GM12878 (cell line): Measurements from ENCODE around the gene ANKMY2. TPM values are rescaled to one million over a fixed set of nuclear protein-coding genes. Genes with fewer than 3 reads are reported as not detected.

Experiments used
- ATAC-seq: fragments of 200-7000 bp; cut with Tn5 transposase; 3 replicates; pipeline ENCODE4 v1.9.1; 2020; ENCODE audit warnings: mild to moderate bottlenecking, moderate library complexity
- BruUV-seq: library from RNA; stranded (reverse); fragments of 400-500 nt; replicated peaks from 2 replicates; lab custom pipeline; 2021; lab: Mats Ljungman, UMichigan
- CTCF ChIA-PET: fragments of 300-600 bp; sonication (Branson Sonifier 250); formaldehyde crosslinking; extraction: SDS; loops from one replicate; lab custom pipeline; 2021; ENCODE audit warnings: inconsistent platforms; lab: Yijun Ruan, JAX
- POLR2A ChIA-PET: fragments of 350-600 bp; formaldehyde crosslinking; extraction: SDS; loops from one replicate; lab custom pipeline; 2021; ENCODE audit warnings: inconsistent platforms; lab: Charles Lee
- RAD21 ChIA-PET: fragments of 300-600 bp; sonication (Branson Sonifier 250); formaldehyde crosslinking; loops from one replicate; lab custom pipeline; 2023; ENCODE audit warnings: antibody characterized with exemption; ENCODE audit not compliant: unreplicated experiment; lab: Charles Lee
- SMC1A ChIA-PET: fragments of 300-600 bp; sonication (Branson Sonifier 250); formaldehyde crosslinking; loops from one replicate; lab custom pipeline; 2023; ENCODE audit not compliant: unreplicated experiment, uncharacterized antibody; lab: Charles Lee
- DNase-seq: peaks from one replicate; pipeline ENCODE4 v3.0.0-alpha.2; 2011; ENCODE audit warnings: low read depth, low spot score
- FAIRE-seq: peaks from 3 replicates; lab custom pipeline; 2011; peaks lifted over from hg19 to GRCh38; lab: Jason Lieb, UNC
- H2AFZ ChIP-seq: 2 replicates; pipeline ENCODE4 v1.6.0; 2011; ENCODE audit warnings: low read depth, low read length, control low read depth; ENCODE audit not compliant: control insufficient read depth
- H3K27ac ChIP-seq: 2 replicates; pipeline ENCODE4 v1.5.1; 2011; ENCODE audit warnings: control low read depth; ENCODE audit not compliant: control insufficient read depth, insufficient read depth
- H3K27me3 ChIP-seq, 2 experiments: replicated peaks in 1 of 2; 2 replicates each; pipeline versions ENCODE4 v1.6.0 to v1.6.1; 2011; ENCODE audit warnings: low read length in 1 of 2; ENCODE audit not compliant: control insufficient read depth in 2 of 2, insufficient read depth in 2 of 2
- H3K36me3 ChIP-seq, 2 experiments: 2 replicates each; pipeline ENCODE4 v1.5.1; 2011; ENCODE audit warnings: low read length in 1 of 2; ENCODE audit not compliant: control insufficient read depth in 2 of 2, insufficient read depth in 2 of 2
- H3K4me1 ChIP-seq: 2 replicates; pipeline ENCODE4 v1.6.1; 2011; ENCODE audit warnings: mild to moderate bottlenecking, low read length, moderate library complexity, mixed read lengths; ENCODE audit not compliant: control insufficient read depth, insufficient read depth
- H3K4me2 ChIP-seq: 2 replicates; pipeline ENCODE4 v1.6.0; 2011; ENCODE audit warnings: control low read depth; ENCODE audit not compliant: control insufficient read depth, insufficient read depth
- H3K4me3 ChIP-seq: fragments of 200-600 bp; sonication (generic); 2 replicates; pipeline ENCODE4 v1.5.1; 2016
- H3K79me2 ChIP-seq: 2 replicates; pipeline ENCODE4 v1.6.0; 2011; ENCODE audit warnings: low read length; ENCODE audit not compliant: control insufficient read depth, insufficient read depth
- H3K9ac ChIP-seq: 2 replicates; pipeline ENCODE4 v1.8.0; 2011; ENCODE audit warnings: low read length, control low read depth, mixed read lengths; ENCODE audit not compliant: control insufficient read depth, insufficient read depth
- H3K9me3 ChIP-seq: replicated peaks from 3 replicates; pipeline ENCODE4 v1.5.1; 2011; ENCODE audit warnings: mild to moderate bottlenecking, low read length; ENCODE audit not compliant: control insufficient read depth, insufficient read depth
- H4K20me1 ChIP-seq: 2 replicates; pipeline ENCODE4 v1.6.0; 2011; ENCODE audit not compliant: control insufficient read depth, insufficient read depth
- BRCA1 ChIP-seq: IDR thresholded peaks from 2 replicates; pipeline ENCODE4 v1.6.1; 2011; ENCODE audit warnings: low read depth, low read length, improper control_type of control experiment
- E2F4 ChIP-seq: IDR thresholded peaks from 2 replicates; pipeline ENCODE4 v1.6.1; 2012; ENCODE audit warnings: low read depth, low read length, improper control_type of control experiment
- ETV6 ChIP-seq, 2 experiments: fragments of 450-650 bp in 1 of 2; IDR thresholded peaks in 1 of 2; conservative IDR thresholded peaks in 1 of 2; 2 replicates each; pipeline ENCODE4 v1.6.1; 2014; ENCODE audit warnings: antibody characterized with exemption in 1 of 2, borderline replicate concordance in 1 of 2, low read depth in 1 of 2, mild to moderate bottlenecking in 1 of 2, moderate library complexity in 1 of 2
- HDAC6 ChIP-seq: fragments of 200-600 bp; sonication (generic); IDR thresholded peaks from one replicate; pipeline ENCODE4 v1.8.0; 2017; ENCODE audit warnings: antibody characterized with exemption; ENCODE audit not compliant: unreplicated experiment
- IKZF1 ChIP-seq: fragments of 450-650 bp; conservative IDR thresholded peaks from 2 replicates; pipeline ENCODE4 v1.6.1; 2017; ENCODE audit warnings: antibody characterized with exemption, mild to moderate bottlenecking
- IRF4 ChIP-seq: IDR thresholded peaks from 2 replicates; pipeline ENCODE4 v1.6.1; 2011; ENCODE audit warnings: low read depth, low read length
- IRF5 ChIP-seq: fragments of 450-650 bp; IDR thresholded peaks from 2 replicates; pipeline ENCODE4 v1.6.1; 2017; ENCODE audit warnings: borderline replicate concordance
- KAT2A ChIP-seq: conservative IDR thresholded peaks from 2 replicates; pipeline ENCODE4 v1.6.1; 2011; ENCODE audit warnings: low read depth, low read length; ENCODE audit not compliant: control insufficient read depth
- MXI1 ChIP-seq: fragments of 150-350 bp; IDR thresholded peaks from 2 replicates; pipeline ENCODE4 v1.6.1; 2011; ENCODE audit warnings: low read depth, mild to moderate bottlenecking, inconsistent platforms, low read length, improper control_type of control experiment
- MYB ChIP-seq: fragments of 150-350 bp; IDR thresholded peaks from 2 replicates; pipeline ENCODE4 v1.6.1; 2014; ENCODE audit warnings: mild to moderate bottlenecking, low read depth, low read length, borderline replicate concordance
- NFXL1 ChIP-seq: fragments of 450-650 bp; IDR thresholded peaks from 2 replicates; pipeline ENCODE4 v1.6.1; 2017; ENCODE audit warnings: antibody characterized with exemption, mild to moderate bottlenecking, borderline replicate concordance
- NKRF ChIP-seq: fragments of 450-650 bp; conservative IDR thresholded peaks from 2 replicates; pipeline ENCODE4 v1.6.1; 2017; ENCODE audit warnings: mild to moderate bottlenecking, moderate library complexity
- RCOR1 ChIP-seq: conservative IDR thresholded peaks from 2 replicates; pipeline ENCODE4 v1.6.1; 2012; ENCODE audit warnings: low read depth, low read length, improper control_type of control experiment
- SIN3A ChIP-seq: IDR thresholded peaks from 2 replicates; pipeline ENCODE4 v1.6.1; 2012; ENCODE audit warnings: low read depth, low read length, improper control_type of control experiment
- SMARCA5 ChIP-seq: fragments of 450-650 bp; IDR thresholded peaks from 2 replicates; pipeline ENCODE4 v1.6.1; 2017; ENCODE audit warnings: mild to moderate bottlenecking
- WGBS: methylation state at CpG from one replicate; pipeline ENCODE4 v1.1.6; 2016; ENCODE audit warnings: low lambda C conversion rate; ENCODE audit not compliant: insufficient replicate concordance, insufficient coverage; ENCODE audit errors: missing lambda C conversion rate; 5-methylcytosine and 5-hydroxymethylcytosine counted together
- in situ Hi-C: fragments of 300-500 bp; cut with MboI; formaldehyde crosslinking; loops from 9 replicates; pipeline ENCODE4 v1.14.3; 2018; ENCODE audit warnings: mixed read lengths
- intact Hi-C: fragments of 100-400 bp; cut with micrococcal nuclease; formaldehyde crosslinking; loops from one replicate; pipeline ENCODE4 v1.14.2; 2022; ENCODE audit not compliant: unreplicated experiment
- polyA plus RNA-seq, 11 experiments: library from polyadenylated mRNA; depleted of rRNA in 4 of 11; unstranded in 6 of 11; stranded (reverse) in 5 of 11; fragments of >200 nt; fragmentation: Nextera tagmentation in 4 of 11; fragmentation: Illumina TruSeq in 1 of 11; extraction: Ambion mirVana in 4 of 11; extraction: Trizol in 1 of 11; gene quantifications; 1 replicate in 1 of 11; 2 replicates in 10 of 11; pipeline versions ENCODE4 v1.2.1 to v1.2.3, GENCODE V29; 2011 to 2016; ENCODE audit warnings: inconsistent platforms in 2 of 11, missing spikeins in 2 of 11, low read depth in 1 of 11
- total RNA-seq, 4 experiments: library from RNA; depleted of rRNA in 3 of 4; stranded (reverse); fragments of >200 nt in 3 of 4; fragmentation: Illumina TruSeq in 1 of 4; extraction: Trizol in 1 of 4; gene quantifications; 2 replicates each; pipeline versions ENCODE4 v1.2.1 to v1.2.3, GENCODE V29; 2013 to 2021
- TF ChIP-seq, protein P1 (sequence below): IDR thresholded peaks from 2 replicates; pipeline ENCODE4 v1.6.1; 2012; ENCODE audit warnings: low read length, inconsistent platforms
- TF ChIP-seq, protein P2 (sequence below): fragments of 450-650 bp; IDR thresholded peaks from 2 replicates; pipeline ENCODE4 v1.6.1; 2014; ENCODE audit warnings: mild to moderate bottlenecking

The ANKMY2 gene
- total and polyA plus RNA-seq, 10 of the 15 experiments (the other 5 are each of a cell fraction or from before 2014, with no cell fraction given) = 0.10 to 0.48 (median 0.29) TPM

GRCh38 chr7:16594061-16594460 is 51.5 kb downstream of the ANKMY2 start (continued):
- TF ChIP-seq NKRF = no peak
- TF ChIP-seq KAT2A = no peak
- no peak for TF ChIP-seq IRF4
- TF ChIP-seq SIN3A = no peak
- TF ChIP-seq ETV6 (conservative IDR thresholded peaks at IDR 0.05 in 1 of 2, IDR thresholded peaks at IDR 0.05 in 1 of 2; ENCODE audit: borderline replicate concordance in 1 of 2, low read depth in 1 of 2) = no peak
- no peak for TF ChIP-seq IKZF1
- TF ChIP-seq MYB = no peak
- TF ChIP-seq, protein P1, sequence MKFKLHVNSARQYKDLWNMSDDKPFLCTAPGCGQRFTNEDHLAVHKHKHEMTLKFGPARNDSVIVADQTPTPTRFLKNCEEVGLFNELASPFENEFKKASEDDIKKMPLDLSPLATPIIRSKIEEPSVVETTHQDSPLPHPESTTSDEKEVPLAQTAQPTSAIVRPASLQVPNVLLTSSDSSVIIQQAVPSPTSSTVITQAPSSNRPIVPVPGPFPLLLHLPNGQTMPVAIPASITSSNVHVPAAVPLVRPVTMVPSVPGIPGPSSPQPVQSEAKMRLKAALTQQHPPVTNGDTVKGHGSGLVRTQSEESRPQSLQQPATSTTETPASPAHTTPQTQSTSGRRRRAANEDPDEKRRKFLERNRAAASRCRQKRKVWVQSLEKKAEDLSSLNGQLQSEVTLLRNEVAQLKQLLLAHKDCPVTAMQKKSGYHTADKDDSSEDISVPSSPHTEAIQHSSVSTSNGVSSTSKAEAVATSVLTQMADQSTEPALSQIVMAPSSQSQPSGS = no peak

DNA sequence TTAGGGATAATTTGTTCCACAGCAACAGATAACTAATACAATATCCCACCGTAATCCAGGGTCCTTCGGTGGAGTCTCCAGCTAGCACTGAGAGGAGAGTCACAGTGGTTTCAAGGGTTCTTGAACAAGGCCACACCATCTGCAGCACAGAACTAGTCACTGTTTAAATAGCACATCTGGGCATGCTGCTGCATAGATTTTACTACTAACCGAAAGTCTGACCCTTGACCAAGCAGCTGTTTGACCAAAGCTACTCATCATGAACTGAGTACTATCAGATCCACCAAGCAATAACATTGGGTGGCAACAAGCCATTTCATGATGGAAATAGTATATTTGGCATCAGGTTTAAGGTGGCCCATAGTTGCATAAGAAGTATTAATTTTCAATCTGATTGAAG is 53.2 kb downstream of the ANKMY2 start:
- POLR2A ChIA-PET = no interaction called here
- no peaks in the 10 kb centered on the region for H4K20me1 ChIP-seq
- no peak overlapping the region for H3K4me2 ChIP-seq
- no peaks in the 10 kb centered on the region for H3K9me3 ChIP-seq
- no peak overlapping the region for H3K27ac ChIP-seq
- 63% methylated on average over 3 of the region's 3 CpGs for WGBS
- intact Hi-C loops (no loop called here), in situ Hi-C loops (no loop called here)
- H3K4me1 ChIP-seq = no peaks in the 10 kb centered on the region
- H3K36me3 ChIP-seq = no peaks in the 10 kb centered on the region
- CTCF ChIA-PET = no interaction called here
- no peak for ATAC-seq
- BruUV-seq = no TSS peak
- DNase-seq = no peak
- H3K9ac ChIP-seq = no peak overlapping the region
- FAIRE-seq = no peak
- H2AFZ ChIP-seq = no peak overlapping the region
- no peaks in the 10 kb centered on the region for H3K79me2 ChIP-seq
- no peaks in the 10 kb centered on the region; a peak in 1 of 4 replicates for H3K27me3 ChIP-seq
- SMC1A ChIA-PET = no interaction called here
- no peak overlapping the region for H3K4me3 ChIP-seq
- RAD21 ChIA-PET = no interaction called here
- TF ChIP-seq SMARCA5 = no peak
- no peak for TF ChIP-seq E2F4
- no peak for TF ChIP-seq BRCA1
- no peak for TF ChIP-seq IRF5
- TF ChIP-seq ETV6 (conservative IDR thresholded peaks at IDR 0.05 in 1 of 2, IDR thresholded peaks at IDR 0.05 in 1 of 2; ENCODE audit: borderline replicate concordance in 1 of 2, low read depth in 1 of 2) = no peak
- no peak for TF ChIP-seq RCOR1
- no peak for TF ChIP-seq NFXL1
- no peak for TF ChIP-seq MXI1
- TF ChIP-seq HDAC6 = no peak
- TF ChIP-seq, protein P2, sequence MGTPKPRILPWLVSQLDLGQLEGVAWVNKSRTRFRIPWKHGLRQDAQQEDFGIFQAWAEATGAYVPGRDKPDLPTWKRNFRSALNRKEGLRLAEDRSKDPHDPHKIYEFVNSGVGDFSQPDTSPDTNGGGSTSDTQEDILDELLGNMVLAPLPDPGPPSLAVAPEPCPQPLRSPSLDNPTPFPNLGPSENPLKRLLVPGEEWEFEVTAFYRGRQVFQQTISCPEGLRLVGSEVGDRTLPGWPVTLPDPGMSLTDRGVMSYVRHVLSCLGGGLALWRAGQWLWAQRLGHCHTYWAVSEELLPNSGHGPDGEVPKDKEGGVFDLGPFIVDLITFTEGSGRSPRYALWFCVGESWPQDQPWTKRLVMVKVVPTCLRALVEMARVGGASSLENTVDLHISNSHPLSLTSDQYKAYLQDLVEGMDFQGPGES = no peak
